NCI-H345 treated with DMSO at 0.1 percent for 48 hours (cell line): ENCODE measurements around the gene DNAJC15.

ENCODE experiments used
- DNase-seq: peaks from one replicate; lab custom pipeline; 2025; ENCODE audit not compliant: unreplicated experiment; lab: John Stamatoyannopoulos, UW

DNAJC15 gene

DNA sequence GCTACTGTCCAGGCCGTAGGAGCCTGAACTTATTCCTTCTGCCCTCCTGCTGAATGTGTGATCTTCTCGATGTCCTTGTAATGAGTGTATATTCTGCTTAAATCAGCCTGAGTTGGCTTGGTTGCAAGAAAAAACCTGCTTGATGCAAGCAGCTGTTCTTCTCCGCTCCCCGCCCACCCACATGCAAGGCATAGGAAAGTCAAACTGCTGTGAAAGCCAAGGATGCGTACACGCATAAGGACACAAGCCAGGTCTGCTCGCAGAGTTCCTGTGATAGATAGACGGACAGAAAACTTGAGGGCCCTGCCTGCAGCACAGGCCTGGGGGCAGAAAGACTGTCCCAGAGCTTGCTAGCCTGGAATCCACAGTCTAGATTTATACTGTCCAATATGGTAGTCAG, 101.1 kb downstream of the DNAJC15 start:
- DNase-seq, result no peak

DNA sequence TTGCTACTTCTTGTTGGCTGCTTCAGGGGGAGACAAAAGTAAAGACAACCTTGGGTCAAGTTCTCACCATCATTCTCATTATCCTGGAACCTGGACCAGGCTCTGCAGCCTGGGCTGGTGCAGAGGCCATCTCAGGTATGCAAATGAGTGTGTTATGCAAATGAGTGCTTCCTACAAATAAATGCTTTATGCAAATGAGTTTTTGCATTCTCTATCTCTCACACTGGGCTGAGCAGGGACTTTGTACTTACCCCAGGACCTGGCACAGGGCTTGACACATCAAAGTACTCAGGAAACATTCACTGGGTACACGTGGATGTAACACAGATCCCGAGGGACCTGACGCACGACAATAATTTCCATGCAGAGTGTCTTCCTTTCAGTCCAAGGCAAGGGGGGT, 103.0 kb downstream of the DNAJC15 start:
- DNase-seq, result no peak

DNA sequence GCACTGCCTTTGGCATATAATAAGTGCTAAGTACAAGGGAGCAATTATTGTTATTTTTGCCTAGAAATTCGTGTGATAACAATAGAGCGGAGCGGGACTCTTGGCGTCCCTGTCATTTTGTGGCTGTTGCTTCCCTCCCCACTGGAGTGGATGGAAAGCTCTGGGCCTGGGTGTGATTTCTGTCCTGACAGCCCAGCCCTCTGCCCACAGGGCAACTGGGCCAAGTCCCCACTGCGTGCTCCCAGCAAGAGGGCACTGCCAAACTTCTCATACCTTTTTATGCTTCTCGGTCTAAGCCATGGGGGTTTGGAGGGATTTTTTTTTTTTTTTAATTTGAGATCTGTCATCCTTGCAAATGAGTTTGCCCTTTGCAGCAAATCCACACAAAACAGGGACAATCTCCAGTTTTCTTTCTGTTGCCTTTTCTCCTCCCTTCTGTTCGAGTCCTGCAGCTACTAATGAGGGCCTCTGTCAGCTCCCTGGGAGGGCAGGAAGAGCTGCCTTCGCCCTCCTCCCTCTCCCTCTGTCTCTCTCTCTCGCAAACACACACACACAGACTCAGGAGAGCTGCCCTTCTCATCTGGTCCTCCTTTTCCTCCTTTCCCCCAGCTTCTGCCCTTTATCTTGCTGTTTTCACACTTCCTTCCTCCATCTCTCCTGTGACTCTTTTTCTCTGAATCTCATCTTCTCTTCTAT, 103.9 kb downstream of the DNAJC15 start:
- DNase-seq, result no peak

DNA sequence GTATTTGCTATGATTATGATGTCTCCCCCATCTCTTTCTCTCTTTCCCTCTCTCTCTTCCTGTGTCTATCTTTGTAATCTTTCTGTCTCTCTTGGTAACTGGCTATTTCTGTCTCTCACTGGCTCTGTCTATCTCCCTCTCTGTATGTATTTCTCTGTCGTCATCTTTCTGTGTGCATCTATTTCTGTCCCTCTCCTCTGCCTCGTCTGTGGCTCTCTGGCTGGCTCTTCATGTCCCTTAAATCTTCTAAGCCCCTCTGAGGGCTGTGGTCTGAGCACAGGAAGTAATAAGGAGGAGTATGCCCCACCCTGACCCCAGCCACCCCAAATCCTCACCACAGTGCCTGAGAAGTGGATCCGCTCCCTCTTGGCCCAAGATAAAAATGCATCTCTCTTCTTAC, 104.4 kb downstream of the DNAJC15 start:
- no peak for DNase-seq

GRCh38 chr13:43128504-43128961, 105.1 kb downstream of the DNAJC15 start:
- DNase-seq, result no peak

- DNase-seq, result no peak
Observed at GRCh38 chr13:43129066-43129465, 105.7 kb downstream of the DNAJC15 start.

- no peak for DNase-seq
Observed at GRCh38 chr13:43129511-43130110, 106.2 kb downstream of the DNAJC15 start.

- DNase-seq, result no peak
Observed at GRCh38 chr13:43132257-43132656, 108.9 kb downstream of the DNAJC15 start.

- no peak for DNase-seq
Observed at GRCh38 chr13:43132911-43133310, 109.5 kb downstream of the DNAJC15 start.

- no peak for DNase-seq
Observed at GRCh38 chr13:43133792-43134191, 110.4 kb downstream of the DNAJC15 start.

GRCh38 chr13:43134868-43135267, 111.5 kb downstream of the DNAJC15 start:
- DNase-seq, result no peak

DNA sequence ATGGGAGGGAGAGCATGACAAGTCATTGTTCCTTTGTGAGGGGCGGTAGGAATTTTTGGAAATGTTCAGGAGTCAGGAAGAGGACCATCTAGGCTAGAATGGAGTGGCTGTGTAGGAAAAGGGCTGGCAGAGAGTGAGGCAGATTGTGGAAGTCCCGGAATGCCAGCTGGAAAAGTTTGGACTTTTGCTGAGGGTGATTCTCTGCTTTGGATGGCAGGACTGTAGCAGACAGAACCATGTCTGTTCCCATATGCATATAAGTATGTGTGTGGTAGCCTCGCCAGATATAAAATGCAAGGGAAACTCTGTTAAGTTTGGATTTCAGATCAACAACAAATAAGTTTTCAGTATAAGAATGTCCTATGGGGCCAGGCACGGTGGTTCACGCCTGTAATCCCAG, 112.1 kb downstream of the DNAJC15 start:
- DNase-seq, result no peak

DNA sequence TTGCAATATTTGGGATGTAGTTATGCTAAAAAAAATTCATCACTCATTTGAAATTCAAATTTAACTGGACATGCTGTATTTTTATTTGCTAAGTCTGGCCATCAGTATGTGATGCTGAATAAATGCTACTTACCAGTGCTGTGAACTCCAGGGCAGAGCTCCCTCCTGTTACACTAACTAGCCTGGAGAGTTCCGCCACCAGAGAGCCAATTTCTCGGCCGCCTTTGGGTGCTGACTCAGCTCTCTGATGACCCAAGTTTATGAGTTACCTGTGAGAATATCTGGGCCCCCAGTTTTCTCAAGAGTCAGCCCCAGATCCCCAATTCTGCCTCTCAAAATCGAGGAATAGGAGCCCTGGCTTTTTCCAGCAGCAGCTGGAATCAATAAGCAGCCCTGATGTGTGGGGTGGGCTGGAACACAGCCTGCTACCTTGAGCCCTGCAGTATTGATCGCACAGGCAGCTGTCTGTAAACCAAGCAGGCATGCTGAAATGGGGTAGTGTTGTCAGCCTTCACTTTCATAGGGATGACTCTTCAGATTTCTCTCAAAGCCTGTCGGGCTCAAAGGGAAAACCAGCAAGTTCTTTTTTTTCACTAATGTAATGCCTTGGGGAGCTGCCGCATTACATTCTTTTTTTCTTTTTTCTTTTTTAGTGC, 113.7 kb downstream of the DNAJC15 start:
- no peak for DNase-seq

GRCh38 chr13:43139211-43139610, 115.8 kb downstream of the DNAJC15 start:
- DNase-seq, result no peak

DNA sequence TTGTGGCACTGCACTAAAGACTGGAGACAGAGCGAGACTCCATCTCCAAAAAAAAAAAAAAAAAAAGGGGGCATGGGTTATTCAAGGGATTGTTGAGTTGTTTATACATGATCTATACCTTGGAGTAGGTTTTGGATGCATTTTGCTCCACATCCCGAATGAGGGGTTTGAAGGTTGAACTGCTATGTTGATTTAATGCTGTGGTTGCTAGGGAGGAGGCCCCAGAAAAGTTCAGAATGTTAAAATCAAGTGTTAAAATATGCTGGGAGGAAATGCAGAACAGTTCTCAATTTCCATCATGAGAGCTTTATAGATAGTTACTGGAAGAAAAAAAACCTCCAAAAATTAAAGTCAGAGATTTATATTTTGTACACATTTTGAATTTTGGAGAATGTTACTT, 116.5 kb downstream of the DNAJC15 start:
- DNase-seq, result no peak

GRCh38 chr13:43140985-43141384, 117.6 kb downstream of the DNAJC15 start:
- no peak for DNase-seq

DNA sequence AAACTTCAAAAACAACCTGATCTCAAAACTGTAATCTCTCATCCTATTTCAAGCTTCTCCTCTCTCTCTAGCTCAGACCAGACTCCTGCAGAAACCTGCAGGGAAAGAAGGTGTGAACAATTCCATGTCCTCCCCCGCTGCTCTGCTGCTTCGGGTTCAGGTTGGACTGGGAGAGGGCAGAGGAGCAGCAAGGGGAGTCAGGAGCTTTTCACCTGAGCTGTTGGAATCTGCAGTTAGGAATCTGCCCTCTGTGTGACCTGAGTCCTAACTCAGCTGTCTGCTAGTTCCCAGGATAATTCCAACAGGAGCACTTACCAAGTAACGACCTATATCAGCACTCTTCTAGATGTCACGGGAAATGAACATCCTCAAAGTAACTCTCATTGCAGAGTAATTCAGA, 118.3 kb downstream of the DNAJC15 start:
- DNase-seq, result no peak

GRCh38 chr13:43143591-43143990, 120.2 kb downstream of the DNAJC15 start:
- DNase-seq, result no peak

- DNase-seq, result no peak
Observed at GRCh38 chr13:43145534-43146196, 122.3 kb downstream of the DNAJC15 start.

GRCh38 chr13:43146400-43146799, 123.0 kb downstream of the DNAJC15 start:
- DNase-seq, result no peak

DNA sequence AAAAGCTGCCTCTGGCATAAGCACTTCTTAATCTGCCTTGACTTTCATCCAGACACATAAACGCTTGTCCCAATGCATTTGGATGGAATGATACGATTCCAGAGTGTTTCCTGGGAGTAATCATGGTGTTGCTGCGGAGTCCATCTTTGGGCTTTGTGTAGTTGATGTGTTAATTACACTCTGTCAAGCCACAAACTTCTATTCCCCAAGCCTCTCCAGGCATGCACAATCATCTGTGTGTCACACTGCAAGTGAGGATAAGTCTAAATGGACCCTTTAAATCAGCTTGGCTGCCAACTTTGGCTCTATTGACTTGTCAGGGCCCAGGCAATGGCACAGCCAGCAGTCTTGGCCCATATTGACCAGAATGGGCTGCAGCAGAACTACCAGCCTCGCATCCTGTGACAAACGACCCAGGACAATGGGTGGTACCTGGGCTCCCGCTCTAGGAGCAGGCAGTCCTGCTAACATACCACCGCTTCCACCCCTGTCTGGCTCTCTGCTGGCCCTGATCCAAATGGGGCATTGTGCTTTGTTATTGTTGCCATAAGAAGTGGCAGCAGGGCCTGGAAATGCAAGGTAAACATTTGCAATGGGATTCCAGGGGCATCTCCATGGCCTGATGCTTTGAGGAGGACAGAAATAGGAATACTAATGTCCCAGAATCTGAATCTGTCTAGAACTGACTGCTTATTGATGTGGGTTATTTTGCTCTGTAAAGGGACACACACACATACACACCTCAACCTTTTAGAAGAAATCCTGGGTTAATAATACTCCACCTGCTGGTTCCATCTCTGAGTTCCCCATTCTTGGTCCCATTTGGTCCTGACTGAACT, 127.2 kb downstream of the DNAJC15 start:
- peak; percentile 37 for DNase-seq
